Kidney (tissue), 14 donors: Measurements from ENCODE around the gene TRAPPC1. TPM values are rescaled to one million over a fixed set of nuclear protein-coding genes. Genes with fewer than 3 reads are reported as not detected.

ENCODE experiments used
- DNase-seq, 5 donors: peaks; one replicate each; pipeline ENCODE4 v3.0.0-alpha.2; 2013 to 2020
- FAIRE-seq: peaks from 2 replicates; lab custom pipeline; 2012; peaks lifted over from hg19 to GRCh38; lab: Jason Lieb, UNC
- H3K27ac ChIP-seq, 2 donors: one replicate each; pipeline ENCODE4 v1.7.0; 2013; ENCODE audit warnings: low read depth in 2 of 2, low read length in 2 of 2, inconsistent platforms in 1 of 2
- H3K27me3 ChIP-seq: one replicate; pipeline ENCODE4 v1.7.1; 2013; ENCODE audit warnings: low read length, inconsistent platforms; ENCODE audit not compliant: control insufficient read depth, insufficient read depth
- H3K36me3 ChIP-seq, 3 donors: one replicate each; pipeline versions ENCODE4 v1.7.0 to v1.7.1; 2013; ENCODE audit warnings: low read length in 3 of 3, control low read depth in 1 of 3, inconsistent platforms in 1 of 3; ENCODE audit not compliant: insufficient read depth in 3 of 3, control insufficient read depth in 2 of 3
- H3K4me1 ChIP-seq, 3 donors: one replicate each; pipeline versions ENCODE4 v1.7.0 to v1.7.1; 2013; ENCODE audit warnings: low read length in 3 of 3, inconsistent platforms in 1 of 3, low read depth in 1 of 3; ENCODE audit not compliant: control insufficient read depth in 2 of 3, insufficient read depth in 2 of 3
- H3K4me3 ChIP-seq, 3 donors: one replicate each; pipeline versions ENCODE4 v1.7.0 to v1.8.1; 2013; ENCODE audit warnings: low read length in 3 of 3, control low read depth in 1 of 3, inconsistent platforms in 1 of 3
- H3K9ac ChIP-seq, 3 donors: one replicate each; pipeline versions ENCODE4 v1.7.0 to v1.7.1; 2013; ENCODE audit warnings: low read length in 3 of 3, control low read depth in 1 of 3, inconsistent platforms in 1 of 3
- H3K9me3 ChIP-seq, 3 donors: one replicate each; pipeline versions ENCODE4 v1.7.0 to v1.7.1; 2013; ENCODE audit warnings: low read length in 3 of 3, control low read depth in 1 of 3, inconsistent platforms in 1 of 3; ENCODE audit not compliant: control insufficient read depth in 2 of 3, insufficient read depth in 1 of 3
- intact Hi-C: fragments of 100-400 bp; cut with DNase I; formaldehyde crosslinking; loops from one replicate; pipeline ENCODE4 v1.11.1; 2022
- polyA plus RNA-seq: library from polyadenylated mRNA; stranded (reverse); fragments of 350-450 nt; fragmentation: Illumina TruSeq; extraction: RNeasy Lipid Tissue Mini Kit (QIAGEN cat#74804); gene quantifications from one replicate; pipeline ENCODE4 v1.2.3, GENCODE V29; 2014; ENCODE audit warnings: low read depth, low replicate concordance; ENCODE audit not compliant: insufficient read depth
- total RNA-seq: library from RNA; stranded (reverse); fragmentation: NEBNext Ultra II Directional; extraction: Animal tissue kit (Norgen Biotek cat#: 25700); gene quantifications from one replicate; pipeline ENCODE4 v1.2.1, GENCODE V29; 2021
- TF ChIP-seq, protein P1 (sequence below): IDR thresholded peaks from 3 replicates; pipeline ENCODE4 v1.5.1; 2012; ENCODE audit warnings: mild to moderate bottlenecking, moderate library complexity, borderline replicate concordance; ENCODE audit not compliant: insufficient read depth; ENCODE audit errors: extremely low read depth
- donor health status: control.
- donor health status: control.
- donor health status: control.
- donor health status: control.
- donor health status: control.
- donor health status: DM: yes; HTN: yes; CAD: no.
- donor health status: Normal renal cell carcinoma (clear cell type).

The TRAPPC1 gene
- total and polyA plus RNA-seq, 2 donors from 2014 or later, result 149 to 291 TPM

DNA sequence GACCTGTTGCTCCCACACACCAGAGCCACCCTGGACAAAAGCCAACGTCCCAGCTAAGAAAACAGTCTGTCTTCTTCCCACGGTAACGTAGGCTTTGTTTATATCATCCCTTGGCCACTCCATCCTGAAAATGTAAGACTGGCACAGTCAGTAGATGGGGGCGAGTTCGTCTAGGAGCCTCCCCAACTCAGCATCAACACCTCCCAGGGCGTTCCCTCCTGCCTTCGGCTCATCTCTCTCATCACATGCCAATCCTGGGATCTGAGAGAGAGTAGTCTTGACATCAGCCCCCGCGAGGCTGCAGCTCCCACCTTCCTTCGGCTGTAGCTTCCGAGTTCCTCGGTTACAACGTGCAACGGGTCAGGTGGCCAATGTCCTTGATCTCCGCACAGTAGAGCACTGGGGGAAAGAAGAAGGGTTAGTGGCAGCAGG, 16.6 kb downstream of the TRAPPC1 start:
- TF ChIP-seq, protein P1, sequence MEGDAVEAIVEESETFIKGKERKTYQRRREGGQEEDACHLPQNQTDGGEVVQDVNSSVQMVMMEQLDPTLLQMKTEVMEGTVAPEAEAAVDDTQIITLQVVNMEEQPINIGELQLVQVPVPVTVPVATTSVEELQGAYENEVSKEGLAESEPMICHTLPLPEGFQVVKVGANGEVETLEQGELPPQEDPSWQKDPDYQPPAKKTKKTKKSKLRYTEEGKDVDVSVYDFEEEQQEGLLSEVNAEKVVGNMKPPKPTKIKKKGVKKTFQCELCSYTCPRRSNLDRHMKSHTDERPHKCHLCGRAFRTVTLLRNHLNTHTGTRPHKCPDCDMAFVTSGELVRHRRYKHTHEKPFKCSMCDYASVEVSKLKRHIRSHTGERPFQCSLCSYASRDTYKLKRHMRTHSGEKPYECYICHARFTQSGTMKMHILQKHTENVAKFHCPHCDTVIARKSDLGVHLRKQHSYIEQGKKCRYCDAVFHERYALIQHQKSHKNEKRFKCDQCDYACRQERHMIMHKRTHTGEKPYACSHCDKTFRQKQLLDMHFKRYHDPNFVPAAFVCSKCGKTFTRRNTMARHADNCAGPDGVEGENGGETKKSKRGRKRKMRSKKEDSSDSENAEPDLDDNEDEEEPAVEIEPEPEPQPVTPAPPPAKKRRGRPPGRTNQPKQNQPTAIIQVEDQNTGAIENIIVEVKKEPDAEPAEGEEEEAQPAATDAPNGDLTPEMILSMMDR, result no peak
- peak overlapping the region; percentile 91 to 94 for H3K27ac ChIP-seq
- peak overlapping the region; percentile 30 to 74 (median 32) for H3K9ac ChIP-seq
- H3K27me3 ChIP-seq, result no peaks in the 10 kb centered on the region
- intact Hi-C loops, result no loop called here
- peak overlapping the region; percentile 65 to 87 (median 73) for H3K4me3 ChIP-seq
- FAIRE-seq (no peak), DNase-seq (no peak)
- peaks cover 0 to 15% (median 7%) of the 10 kb centered on the region in 3 donors for H3K4me1 ChIP-seq
- peaks cover 0 to 4% (median 0%) of the 10 kb centered on the region in 3 donors for H3K36me3 ChIP-seq
- H3K9me3 ChIP-seq, result no peaks in the 10 kb centered on the region

- Histone ChIP-seq H3K36me3 (peaks cover 7 to 9% (median 9%) of the 10 kb centered on the region in 3 donors), H3K9me3 (no peaks in the 10 kb centered on the region), H3K4me1 (peaks cover 0 to 15% (median 7%) of the 10 kb centered on the region in 3 donors), H3K9ac (peak overlapping the region in 1 of 3 donors; percentile 15), H3K27me3 (no peaks in the 10 kb centered on the region), H3K27ac (no peak overlapping the region), H3K4me3 (no peak overlapping the region)
- peak; percentile 50 for FAIRE-seq
- peak in 3 of 5 donors; percentile 50 to 88 (median 82) for DNase-seq
- TF ChIP-seq, protein P1, result peak; percentile 69
- intact Hi-C loops, result loop anchor here (5.0 kb wide), 1 partner anchor 74 kb away; no protein-coding TSS in a partner anchor
Observed at GRCh38 chr17:7912927-7913524, 18.7 kb downstream of the TRAPPC1 start.

DNA sequence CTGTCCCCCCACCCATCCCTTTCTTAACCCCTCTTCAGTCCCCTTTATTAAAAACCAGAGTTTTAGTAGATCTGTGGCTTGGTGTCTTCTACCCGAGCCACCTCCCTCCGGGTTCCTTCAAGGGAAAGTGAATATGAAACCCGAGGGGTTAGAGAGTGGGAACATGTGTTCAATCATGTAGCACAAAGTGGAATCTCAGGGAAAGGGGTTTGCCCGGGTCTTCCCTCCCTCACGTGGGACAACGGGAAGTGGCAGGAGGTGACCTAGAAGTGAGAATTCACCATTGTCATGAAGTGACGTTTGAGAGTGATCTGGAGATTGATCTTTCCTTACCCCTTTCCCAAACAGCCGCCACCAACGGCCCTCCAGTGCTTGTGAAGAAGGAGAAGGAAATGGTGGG, 20.6 kb downstream of the TRAPPC1 start:
- intact Hi-C loops, result loop anchor here (5.0 kb wide), 1 partner anchor 76 kb away; no protein-coding TSS in a partner anchor
- DNase-seq, result no peak
- Histone ChIP-seq H3K27ac (no peak overlapping the region), H3K27me3 (no peaks in the 10 kb centered on the region), H3K4me3 (no peak overlapping the region), H3K9me3 (no peaks in the 10 kb centered on the region), H3K9ac (no peak overlapping the region), H3K4me1 (peaks cover 0 to 10% (median 7%) of the 10 kb centered on the region in 3 donors), H3K36me3 (peaks cover 7 to 25% (median 17%) of the 10 kb centered on the region in 3 donors)
- FAIRE-seq, result no peak
- TF ChIP-seq, protein P1, result no peak
